Stimulated activated memory B cell treated with anti-CD40 and anti-IgM and Interleukin-4, amounts not matched to agents 10 μg/mL and 1 μg/mL and 100 μg/mL, for 72 hours (primary cell): Measurements from ENCODE around the gene METTL27.

Experiments
- ATAC-seq: fragments of 150-1000 bp; cut with Tn5 transposase; 2 replicates; pipeline ENCODE4 v1.10.0; 2021
- H3K27ac Mint-ChIP-seq: one replicate; pipeline ENCODE4 v1.8.0; 2022; ENCODE audit warnings: mild to moderate bottlenecking, mixed read lengths
- H3K27me3 Mint-ChIP-seq: one replicate; pipeline ENCODE4 v1.8.0; 2022; ENCODE audit warnings: mixed read lengths
- H3K36me3 Mint-ChIP-seq: one replicate; pipeline ENCODE4 v1.8.0; 2022; ENCODE audit warnings: mixed read lengths
- H3K4me1 Mint-ChIP-seq: one replicate; pipeline ENCODE4 v1.8.0; 2022; ENCODE audit warnings: mixed read lengths
- H3K4me3 Mint-ChIP-seq: one replicate; pipeline ENCODE4 v1.8.0; 2022; ENCODE audit warnings: mild to moderate bottlenecking, moderate library complexity, mixed read lengths
- H3K9me3 Mint-ChIP-seq: one replicate; pipeline ENCODE4 v1.8.0; 2022; ENCODE audit warnings: mixed read lengths

Gene METTL27

GRCh38 chr7:73833251-73833919, 8.9 kb downstream of the METTL27 start:
- ATAC-seq = no peak
- H3K4me3 Mint-ChIP-seq = no peak overlapping the region
- no peak overlapping the region for H3K27ac Mint-ChIP-seq
- H3K9me3 Mint-ChIP-seq = no peaks in the 10 kb centered on the region
- H3K36me3 Mint-ChIP-seq = no peaks in the 10 kb centered on the region
- peaks cover 19% of the 10 kb centered on the region for H3K27me3 Mint-ChIP-seq
- peaks cover 8% of the 10 kb centered on the region for H3K4me1 Mint-ChIP-seq

GRCh38 chr7:73832806-73833205, 9.5 kb downstream of the METTL27 start:
- Mint-ChIP-seq H3K36me3 (no peaks in the 10 kb centered on the region), H3K27ac (no peak overlapping the region), H3K4me1 (peaks cover 14% of the 10 kb centered on the region), H3K4me3 (no peak overlapping the region), H3K27me3 (peaks cover 19% of the 10 kb centered on the region), H3K9me3 (no peaks in the 10 kb centered on the region)
- ATAC-seq = no peak

DNA sequence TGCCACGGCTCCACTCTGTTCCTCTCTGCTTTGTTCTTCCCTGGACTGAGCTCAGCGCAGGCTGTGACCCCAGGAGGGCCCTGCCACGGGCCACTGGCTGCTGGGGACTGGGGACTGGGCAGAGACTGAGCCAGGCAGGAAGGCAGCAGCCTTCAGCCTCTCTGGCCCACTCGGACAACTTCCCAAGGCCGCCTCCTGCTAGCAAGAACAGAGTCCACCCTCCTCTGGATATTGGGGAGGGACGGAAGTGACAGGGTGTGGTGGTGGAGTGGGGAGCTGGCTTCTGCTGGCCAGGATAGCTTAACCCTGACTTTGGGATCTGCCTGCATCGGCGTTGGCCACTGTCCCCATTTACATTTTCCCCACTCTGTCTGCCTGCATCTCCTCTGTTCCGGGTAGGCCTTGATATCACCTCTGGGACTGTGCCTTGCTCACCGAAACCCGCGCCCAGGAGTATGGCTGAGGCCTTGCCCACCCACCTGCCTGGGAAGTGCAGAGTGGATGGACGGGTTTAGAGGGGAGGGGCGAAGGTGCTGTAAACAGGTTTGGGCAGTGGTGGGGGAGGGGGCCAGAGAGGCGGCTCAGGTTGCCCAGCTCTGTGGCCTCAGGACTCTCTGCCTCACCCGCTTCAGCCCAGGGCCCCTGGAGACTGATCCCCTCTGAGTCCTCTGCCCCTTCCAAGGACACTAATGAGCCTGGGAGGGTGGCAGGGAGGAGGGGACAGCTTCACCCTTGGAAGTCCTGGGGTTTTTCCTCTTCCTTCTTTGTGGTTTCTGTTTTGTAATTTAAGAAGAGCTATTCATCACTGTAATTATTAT, 10.3 kb downstream of the METTL27 start:
- H3K4me1 Mint-ChIP-seq = peaks cover 21% of the 10 kb centered on the region
- ATAC-seq = no peak
- peaks cover 19% of the 10 kb centered on the region for H3K27me3 Mint-ChIP-seq
- H3K4me3 Mint-ChIP-seq = no peak overlapping the region
- H3K9me3 Mint-ChIP-seq = no peaks in the 10 kb centered on the region
- H3K27ac Mint-ChIP-seq = no peak overlapping the region
- H3K36me3 Mint-ChIP-seq = no peaks in the 10 kb centered on the region

GRCh38 chr7:73831584-73831833, 10.8 kb downstream of the METTL27 start:
- Mint-ChIP-seq H3K27ac (no peak overlapping the region), H3K9me3 (no peaks in the 10 kb centered on the region)
- ATAC-seq = no peak

GRCh38 chr7:73830681-73831583, 11.4 kb downstream of the METTL27 start, which contains the start of gene CLDN4:
Gene CLDN4 (plus strand): TSS chr7:73830996. CDS start chr7:73831202, 206 bp downstream.
- Mint-ChIP-seq H3K4me3 (no peak within 1 kb of the TSS), H3K27me3 (peaks cover 19% of the 10 kb centered on the region), H3K4me1 (peaks cover 32% of the 10 kb centered on the region), H3K36me3 (no peaks in the 10 kb centered on the region), H3K9me3 (no peaks in the 10 kb centered on the region), H3K27ac (no peak within 1 kb of the TSS)
- ATAC-seq = no peak

More at GRCh38 chr7:73831584-73831833, 10.8 kb downstream of the METTL27 start:
- peaks cover 19% of the 10 kb centered on the region for H3K27me3 Mint-ChIP-seq
- H3K4me3 Mint-ChIP-seq = no peak overlapping the region
- peaks cover 27% of the 10 kb centered on the region for H3K4me1 Mint-ChIP-seq
- H3K36me3 Mint-ChIP-seq = no peaks in the 10 kb centered on the region

- Mint-ChIP-seq H3K27ac (no peak overlapping the region), H3K36me3 (no peaks in the 10 kb centered on the region), H3K4me1 (peaks cover 32% of the 10 kb centered on the region), H3K9me3 (no peaks in the 10 kb centered on the region), H3K27me3 (peaks cover 19% of the 10 kb centered on the region), H3K4me3 (no peak overlapping the region)
- no peak for ATAC-seq
Measured at GRCh38 chr7:73829921-73830680, 12.2 kb downstream of the METTL27 start.

GRCh38 chr7:73829505-73829904, 12.8 kb downstream of the METTL27 start:
- H3K27me3 Mint-ChIP-seq = peaks cover 19% of the 10 kb centered on the region
- peaks cover 32% of the 10 kb centered on the region for H3K4me1 Mint-ChIP-seq
- no peak overlapping the region for H3K27ac Mint-ChIP-seq
- no peaks in the 10 kb centered on the region for H3K9me3 Mint-ChIP-seq
- no peaks in the 10 kb centered on the region for H3K36me3 Mint-ChIP-seq
- no peak for ATAC-seq
- no peak overlapping the region for H3K4me3 Mint-ChIP-seq

DNA sequence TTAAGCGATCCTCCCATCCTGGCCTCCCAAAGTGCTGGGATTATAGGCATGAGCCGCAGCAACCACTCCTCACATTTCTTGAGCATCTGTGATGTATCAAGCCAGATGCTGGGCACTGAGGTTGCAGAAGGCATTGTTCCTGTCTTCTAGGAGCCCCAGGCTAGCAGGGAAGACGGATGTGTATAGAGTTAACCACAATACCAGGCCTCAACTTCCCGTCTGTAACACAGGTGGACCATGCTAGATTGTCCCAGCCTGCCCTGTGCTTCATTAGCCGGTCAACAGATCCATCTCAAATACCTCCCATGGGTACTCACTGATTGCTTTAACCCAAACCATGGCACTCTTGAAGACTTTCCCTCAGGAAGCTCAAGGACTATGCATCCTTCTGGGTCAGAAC, 13.3 kb downstream of the METTL27 start:
- Mint-ChIP-seq H3K9me3 (no peaks in the 10 kb centered on the region), H3K27ac (no peak overlapping the region), H3K4me3 (no peak overlapping the region), H3K27me3 (peaks cover 19% of the 10 kb centered on the region), H3K4me1 (peaks cover 32% of the 10 kb centered on the region), H3K36me3 (no peaks in the 10 kb centered on the region)
- ATAC-seq = no peak

GRCh38 chr7:73828107-73828803, 14.1 kb downstream of the METTL27 start:
- ATAC-seq = no peak
- no peak overlapping the region for H3K4me3 Mint-ChIP-seq
- peaks cover 25% of the 10 kb centered on the region for H3K27me3 Mint-ChIP-seq
- H3K4me1 Mint-ChIP-seq = peaks cover 32% of the 10 kb centered on the region
- H3K9me3 Mint-ChIP-seq = no peaks in the 10 kb centered on the region
- H3K27ac Mint-ChIP-seq = no peak overlapping the region
- no peaks in the 10 kb centered on the region for H3K36me3 Mint-ChIP-seq

DNA sequence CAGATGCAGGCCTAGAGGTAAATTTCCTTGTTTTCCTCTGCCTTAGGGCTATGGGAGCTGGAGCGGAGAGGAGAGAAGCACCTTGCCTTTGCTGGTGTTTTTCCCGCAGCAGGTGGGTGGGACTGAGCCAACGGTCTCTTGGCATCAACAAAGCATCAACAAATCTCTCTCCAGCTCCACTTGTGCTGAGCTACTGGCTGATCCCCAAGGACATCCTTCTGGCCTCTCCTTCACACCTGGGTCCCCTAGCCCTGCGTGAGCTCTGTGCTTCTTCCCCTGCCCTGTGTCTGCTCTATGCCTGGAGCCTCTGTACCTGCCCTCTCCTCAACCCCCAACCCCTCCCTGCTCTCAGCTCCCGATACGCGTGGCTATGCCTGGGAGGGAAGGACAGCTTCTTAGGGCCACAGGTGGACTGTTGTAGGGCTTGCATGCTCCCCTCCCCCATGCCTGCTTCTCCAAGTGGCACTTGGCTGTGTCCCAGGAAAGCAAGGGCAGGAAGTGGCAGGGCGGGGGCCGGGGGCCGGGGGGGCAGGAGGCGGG, 14.7 kb downstream of the METTL27 start:
- ATAC-seq = no peak
- peak overlapping the region; percentile 11 for H3K27ac Mint-ChIP-seq
- H3K9me3 Mint-ChIP-seq = no peaks in the 10 kb centered on the region
- peaks cover 32% of the 10 kb centered on the region for H3K4me1 Mint-ChIP-seq
- peaks cover 31% of the 10 kb centered on the region for H3K27me3 Mint-ChIP-seq
- no peaks in the 10 kb centered on the region for H3K36me3 Mint-ChIP-seq
- H3K4me3 Mint-ChIP-seq = no peak overlapping the region

DNA sequence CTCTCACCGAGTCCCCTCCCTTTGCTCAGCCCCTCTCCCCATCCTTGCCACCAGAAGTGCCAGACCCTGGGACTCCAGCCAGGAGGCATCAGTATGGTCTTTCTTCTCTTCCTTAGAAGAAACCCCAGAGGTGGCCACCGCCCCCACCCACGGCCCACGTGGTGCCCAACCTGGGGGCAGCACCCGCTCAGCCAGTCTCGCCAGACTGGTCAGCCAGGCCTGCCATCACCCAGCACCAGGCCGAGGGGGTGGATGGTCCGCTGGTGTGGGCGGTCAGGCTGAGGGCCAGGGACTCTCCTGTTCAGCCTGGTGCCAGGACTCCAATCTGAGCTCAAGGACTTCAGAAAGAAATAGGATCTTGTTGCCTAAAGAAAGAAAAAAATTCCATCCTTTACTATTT, 17.3 kb downstream of the METTL27 start:
- Mint-ChIP-seq H3K27me3 (peaks cover 38% of the 10 kb centered on the region), H3K4me1 (peaks cover 32% of the 10 kb centered on the region), H3K4me3 (no peak overlapping the region), H3K27ac (no peak overlapping the region), H3K9me3 (no peaks in the 10 kb centered on the region), H3K36me3 (no peaks in the 10 kb centered on the region)
- peak; percentile 26 for ATAC-seq

DNA sequence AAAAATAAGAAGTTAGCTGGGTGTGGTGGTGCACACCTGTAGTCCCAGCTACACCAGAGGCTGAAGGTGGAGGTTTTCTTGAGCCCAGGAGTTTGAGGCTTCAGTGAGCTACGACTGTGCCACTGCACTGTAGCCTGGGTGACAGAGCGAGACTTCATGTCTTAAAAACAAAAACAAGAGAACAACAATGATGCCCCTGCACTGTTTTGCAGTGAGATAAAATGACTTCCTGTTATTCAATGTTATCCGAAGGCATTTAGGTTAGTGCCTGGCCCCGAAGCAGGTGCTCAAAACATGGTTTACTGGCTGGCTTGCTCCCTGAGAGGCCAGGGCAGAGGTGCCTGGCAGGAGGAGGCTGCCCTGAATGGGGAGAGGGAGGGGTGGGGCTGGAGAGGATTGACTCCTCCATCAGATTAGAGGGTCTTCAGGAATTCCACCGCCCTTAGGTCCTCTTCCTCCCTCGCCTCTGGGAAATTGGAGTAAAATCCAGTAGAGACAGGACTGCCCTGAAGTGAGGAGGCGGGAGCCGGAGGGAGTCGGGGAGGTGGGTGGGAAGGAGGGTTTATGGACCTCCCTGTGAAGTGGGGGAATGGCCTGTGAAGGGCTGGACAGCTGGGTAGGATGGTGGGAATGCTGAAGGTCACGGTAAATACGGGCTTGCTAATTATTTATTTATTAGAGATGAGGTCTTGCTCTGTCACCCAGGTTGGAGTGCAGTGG, 18.3 kb downstream of the METTL27 start:
- Mint-ChIP-seq H3K27me3 (peaks cover 36% of the 10 kb centered on the region), H3K36me3 (no peaks in the 10 kb centered on the region), H3K27ac (no peak overlapping the region), H3K4me1 (peaks cover 31% of the 10 kb centered on the region), H3K4me3 (no peak overlapping the region), H3K9me3 (no peaks in the 10 kb centered on the region)
- no peak for ATAC-seq

- Mint-ChIP-seq H3K9me3 (no peaks in the 10 kb centered on the region), H3K27me3 (peaks cover 36% of the 10 kb centered on the region), H3K4me1 (peaks cover 23% of the 10 kb centered on the region), H3K4me3 (no peak overlapping the region), H3K36me3 (no peaks in the 10 kb centered on the region), H3K27ac (no peak overlapping the region)
- ATAC-seq = no peak
Measured at GRCh38 chr7:73823257-73823656, 19.1 kb downstream of the METTL27 start.
